ENCODE results near the gene KPNA3. TPM values are rescaled to one million over a fixed set of nuclear protein-coding genes. Genes with fewer than 3 reads are reported as not detected.
A peak's percentile ranks its signal among the peaks of the same experiment; 100 is the strongest.
"Not testable (repeated sequence)": the region's sequence is repeated elsewhere in the genome, so short reads cannot be mapped to it uniquely, and the experiment has no call there.

The KPNA3 gene
- total and polyA plus RNA-seq, 5 donors from 2014 or later, result 24.4 to 28.3 (median 27.7) TPM

GRCh38 chr13:49711218-49711863 lies 81.1 kb downstream of the KPNA3 start:
- H3K27ac ChIP-seq (ENCODE audit: insufficient read depth, low read length, poor library complexity, severe bottlenecking), result no peak overlapping the region
- H3K4me3 ChIP-seq (ENCODE audit: low read depth, low read length), result no peak overlapping the region
- peaks cover 0 to 11% (median 1%) of the 10 kb centered on the region in 4 donors for H3K4me1 Mint-ChIP-seq
- peaks cover 9 to 11% of the 10 kb centered on the region in 2 experiments for H3K9me3 ChIP-seq (ENCODE audit: control insufficient read depth in 2 of 2, low read length in 2 of 2)
- no peaks in the 10 kb centered on the region for H3K4me1 ChIP-seq (ENCODE audit: control insufficient read depth, insufficient read depth, low read length, poor library complexity, severe bottlenecking)
- H3K9me3 Mint-ChIP-seq, result peaks cover 0 to 17% (median 6%) of the 10 kb centered on the region in 7 donors
- no peak overlapping the region for H3K4me3 Mint-ChIP-seq
- DNase-seq (no peak), ATAC-seq (ENCODE audit: low read depth in 2 of 2) (no peak)
- H3K36me3 Mint-ChIP-seq, result peaks cover 45% of the 10 kb centered on the region
- H3K27me3 Mint-ChIP-seq, result no peaks in the 10 kb centered on the region
- H3K27me3 ChIP-seq (ENCODE audit: control insufficient read depth, insufficient read depth, low read length), result no peaks in the 10 kb centered on the region
- peaks cover 47% of the 10 kb centered on the region for H3K36me3 ChIP-seq (ENCODE audit: control insufficient read depth, insufficient read depth, low read length)
- H3K27ac Mint-ChIP-seq, result peak overlapping the region in 1 of 3 donors; percentile 42

GRCh38 chr13:49704264-49704663 lies 88.2 kb downstream of the KPNA3 start:
- H3K36me3 ChIP-seq (ENCODE audit: control insufficient read depth, insufficient read depth, low read length), result peaks cover 50% of the 10 kb centered on the region
- H3K4me3 ChIP-seq (ENCODE audit: low read depth, low read length); H3K27ac Mint-ChIP-seq; ATAC-seq (ENCODE audit: low read depth in 2 of 2); H3K9me3 ChIP-seq (ENCODE audit: control insufficient read depth in 2 of 2, low read length in 2 of 2); H3K4me1 Mint-ChIP-seq; H3K9me3 Mint-ChIP-seq; H3K4me3 Mint-ChIP-seq; H3K27me3 ChIP-seq (ENCODE audit: control insufficient read depth, insufficient read depth, low read length); H3K4me1 ChIP-seq (ENCODE audit: control insufficient read depth, insufficient read depth, low read length, poor library complexity, severe bottlenecking); DNase-seq; H3K27me3 Mint-ChIP-seq; H3K27ac ChIP-seq (ENCODE audit: insufficient read depth, low read length, poor library complexity, severe bottlenecking): not testable (repeated sequence)
- peaks cover 43% of the 10 kb centered on the region for H3K36me3 Mint-ChIP-seq

GRCh38 chr13:49701491-49701890 lies 91.0 kb downstream of the KPNA3 start:
- H3K27me3 Mint-ChIP-seq, result no peaks in the 10 kb centered on the region
- H3K36me3 ChIP-seq (ENCODE audit: control insufficient read depth, insufficient read depth, low read length), result peaks cover 32% of the 10 kb centered on the region
- H3K4me3 Mint-ChIP-seq, result no peak overlapping the region
- H3K27me3 ChIP-seq (ENCODE audit: control insufficient read depth, insufficient read depth, low read length), result no peaks in the 10 kb centered on the region
- DNase-seq, result no peak
- H3K9me3 ChIP-seq (ENCODE audit: control insufficient read depth in 2 of 2, low read length in 2 of 2), result no peaks in the 10 kb centered on the region
- peaks cover 36% of the 10 kb centered on the region for H3K36me3 Mint-ChIP-seq
- H3K4me1 Mint-ChIP-seq, result peaks cover 0 to 2% (median 0%) of the 10 kb centered on the region in 4 donors
- no peak overlapping the region for H3K27ac Mint-ChIP-seq
- H3K4me3 ChIP-seq (ENCODE audit: low read depth, low read length), result no peak overlapping the region
- no peaks in the 10 kb centered on the region for H3K4me1 ChIP-seq (ENCODE audit: control insufficient read depth, insufficient read depth, low read length, poor library complexity, severe bottlenecking)
- H3K27ac ChIP-seq (ENCODE audit: insufficient read depth, low read length, poor library complexity, severe bottlenecking), result no peak overlapping the region
- no peaks in the 10 kb centered on the region for H3K9me3 Mint-ChIP-seq
- no peak for ATAC-seq (ENCODE audit: low read depth in 2 of 2)

GRCh38 chr13:49697468-49697867 lies 95.0 kb downstream of the KPNA3 start:
- Mint-ChIP-seq H3K4me3 (no peak overlapping the region), H3K9me3 (no peaks in the 10 kb centered on the region), H3K27ac (no peak overlapping the region), H3K27me3 (no peaks in the 10 kb centered on the region), H3K4me1 (peaks cover 0 to 8% (median 6%) of the 10 kb centered on the region in 4 donors), H3K36me3 (peaks cover 28% of the 10 kb centered on the region)
- no peak for ATAC-seq (ENCODE audit: low read depth in 2 of 2)
- Histone ChIP-seq H3K27me3 (ENCODE audit: control insufficient read depth, insufficient read depth, low read length) (no peaks in the 10 kb centered on the region), H3K4me3 (ENCODE audit: low read depth, low read length) (no peak overlapping the region), H3K36me3 (ENCODE audit: control insufficient read depth, insufficient read depth, low read length) (peaks cover 18% of the 10 kb centered on the region), H3K27ac (ENCODE audit: insufficient read depth, low read length, poor library complexity, severe bottlenecking) (no peak overlapping the region), H3K9me3 (ENCODE audit: control insufficient read depth in 2 of 2, low read length in 2 of 2) (no peaks in the 10 kb centered on the region), H3K4me1 (ENCODE audit: control insufficient read depth, insufficient read depth, low read length, poor library complexity, severe bottlenecking) (no peaks in the 10 kb centered on the region)
- no peak for DNase-seq

- Mint-ChIP-seq H3K27me3 (no peaks in the 10 kb centered on the region), H3K4me1 (peaks cover 16 to 21% (median 19%) of the 10 kb centered on the region in 4 donors), H3K9me3 (no peaks in the 10 kb centered on the region), H3K27ac (peak overlapping the region in 2 of 3 donors; percentile 5 to 30), H3K36me3 (peaks cover 11% of the 10 kb centered on the region), H3K4me3 (peak overlapping the region in 2 of 4 donors; percentile 19 to 92)
- ATAC-seq (ENCODE audit: low read depth in 2 of 2) (no peak), DNase-seq (no peak)
- Histone ChIP-seq H3K4me3 (ENCODE audit: low read depth, low read length) (no peak overlapping the region), H3K4me1 (ENCODE audit: control insufficient read depth, insufficient read depth, low read length, poor library complexity, severe bottlenecking) (peaks cover 9% of the 10 kb centered on the region), H3K27ac (ENCODE audit: insufficient read depth, low read length, poor library complexity, severe bottlenecking) (no peak overlapping the region), H3K9me3 (ENCODE audit: control insufficient read depth in 2 of 2, low read length in 2 of 2) (no peaks in the 10 kb centered on the region), H3K27me3 (ENCODE audit: control insufficient read depth, insufficient read depth, low read length) (no peaks in the 10 kb centered on the region), H3K36me3 (ENCODE audit: control insufficient read depth, insufficient read depth, low read length) (no peaks in the 10 kb centered on the region)
Measured at GRCh38 chr13:49694446-49694845, 98.0 kb downstream of the KPNA3 start.

GRCh38 chr13:49693877-49694276 lies 98.6 kb downstream of the KPNA3 start:
- Histone ChIP-seq H3K36me3 (ENCODE audit: control insufficient read depth, insufficient read depth, low read length) (no peaks in the 10 kb centered on the region), H3K4me1 (ENCODE audit: control insufficient read depth, insufficient read depth, low read length, poor library complexity, severe bottlenecking) (peaks cover 14% of the 10 kb centered on the region), H3K9me3 (ENCODE audit: control insufficient read depth in 2 of 2, low read length in 2 of 2) (no peaks in the 10 kb centered on the region), H3K4me3 (ENCODE audit: low read depth, low read length) (no peak overlapping the region), H3K27ac (ENCODE audit: insufficient read depth, low read length, poor library complexity, severe bottlenecking) (no peak overlapping the region), H3K27me3 (ENCODE audit: control insufficient read depth, insufficient read depth, low read length) (no peaks in the 10 kb centered on the region)
- H3K4me1 Mint-ChIP-seq, result peaks cover 16 to 23% (median 20%) of the 10 kb centered on the region in 4 donors
- peak overlapping the region; percentile 3 to 30 (median 15) for H3K27ac Mint-ChIP-seq
- H3K27me3 Mint-ChIP-seq, result no peaks in the 10 kb centered on the region
- ATAC-seq (ENCODE audit: low read depth in 2 of 2), result no peak
- H3K4me3 Mint-ChIP-seq, result peak overlapping the region in 1 of 4 donors; percentile 92
- no peaks in the 10 kb centered on the region for H3K9me3 Mint-ChIP-seq
- H3K36me3 Mint-ChIP-seq, result peaks cover 10% of the 10 kb centered on the region
- no peak for DNase-seq

GRCh38 chr13:49693191-49693733 lies 99.2 kb downstream of the KPNA3 start:
- ATAC-seq (ENCODE audit: low read depth in 2 of 2) (no peak), DNase-seq (no peak)
- Mint-ChIP-seq H3K27me3 (no peaks in the 10 kb centered on the region), H3K4me1 (peaks cover 16 to 26% (median 21%) of the 10 kb centered on the region in 4 donors), H3K9me3 (no peaks in the 10 kb centered on the region), H3K4me3 (peak overlapping the region; percentile 10 to 92 (median 36)), H3K36me3 (peaks cover 5% of the 10 kb centered on the region), H3K27ac (peak overlapping the region; percentile 3 to 15 (median 15))
- no peaks in the 10 kb centered on the region for H3K27me3 ChIP-seq (ENCODE audit: control insufficient read depth, insufficient read depth, low read length)
- no peaks in the 10 kb centered on the region for H3K36me3 ChIP-seq (ENCODE audit: control insufficient read depth, insufficient read depth, low read length)
- no peak overlapping the region for H3K4me3 ChIP-seq (ENCODE audit: low read depth, low read length)
- no peak overlapping the region for H3K27ac ChIP-seq (ENCODE audit: insufficient read depth, low read length, poor library complexity, severe bottlenecking)
- H3K4me1 ChIP-seq (ENCODE audit: control insufficient read depth, insufficient read depth, low read length, poor library complexity, severe bottlenecking), result peaks cover 14% of the 10 kb centered on the region
- no peaks in the 10 kb centered on the region for H3K9me3 ChIP-seq (ENCODE audit: control insufficient read depth in 2 of 2, low read length in 2 of 2)
